Stimulated activated naive CD4-positive, alpha-beta T cell (primary cell): ENCODE data around the gene ZNF81.
"Not testable (repeated sequence)": the region's sequence is repeated elsewhere in the genome, so short reads cannot be mapped to it uniquely, and the experiment has no call there.

Source experiments
- DNase-seq, 6 experiments: peaks; one replicate each; lab custom pipeline; 2025; lab: John Stamatoyannopoulos, UW

ZNF81 gene

GRCh38 chrX:47936224-47936939, 99.7 kb downstream of the ZNF81 start:
- peak in 2 of 6 experiments; percentile 13 to 29 for DNase-seq

GRCh38 chrX:47936940-47937317, 100.2 kb downstream of the ZNF81 start:
- DNase-seq = no peak

GRCh38 chrX:47940448-47940847, 103.7 kb downstream of the ZNF81 start:
- no peak for DNase-seq

GRCh38 chrX:47941423-47941822, 104.7 kb downstream of the ZNF81 start:
- no peak for DNase-seq

- not testable (repeated sequence) for DNase-seq
Observed at GRCh38 chrX:47955295-47955694, 118.6 kb downstream of the ZNF81 start.

GRCh38 chrX:47956016-47956415, 119.3 kb downstream of the ZNF81 start:
- DNase-seq = no peak

GRCh38 chrX:47958206-47958605, 121.5 kb downstream of the ZNF81 start:
- not testable (repeated sequence) for DNase-seq

- peak in 4 of 6 experiments; percentile 7 to 26 (median 12) for DNase-seq
Observed at GRCh38 chrX:47958761-47959342, 122.2 kb downstream of the ZNF81 start.

- DNase-seq = no peak
Observed at GRCh38 chrX:47960406-47960805, 123.7 kb downstream of the ZNF81 start.

GRCh38 chrX:47961830-47962229, 125.1 kb downstream of the ZNF81 start:
- DNase-seq = not testable (repeated sequence)

- DNase-seq = not testable (repeated sequence)
Observed at GRCh38 chrX:47965526-47965925, 128.8 kb downstream of the ZNF81 start.
